ENCODE measurements around the gene CDH4. TPM values are rescaled to one million over a fixed set of nuclear protein-coding genes. Genes with fewer than 3 reads are reported as not detected.

CDH4 gene
- total and polyA plus RNA-seq, 9 of the 15 experiments (the other 6 are each of a cell fraction or from before 2014, with no cell fraction given): 0.04 TPM; not detected in 8

- in situ Hi-C loops (cut with MboI): no loop called here
- no peak overlapping the region for H3K4me2 ChIP-seq (ENCODE audit: insufficient read depth, low read length)
- FAIRE-seq (no peak), ATAC-seq (no peak), DNase-seq (ENCODE audit: extremely low read depth in 1 of 4, low spot score in 3 of 4) (no peak)
- no peaks in the 10 kb centered on the region for H3K36me3 ChIP-seq (ENCODE audit: control insufficient read depth, insufficient read depth, low read length)
- ChIA-PET CTCF (ENCODE audit: low intra/inter-chr PET ratio) (no interaction called here), POLR2A (interaction anchor here (0.8 kb wide), 1 partner anchor 17 kb away, joined by 3 read pairs; no protein-coding TSS in a partner anchor)
- H3K4me3 ChIP-seq: no peak overlapping the region
- H3K9me3 ChIP-seq (replicated peaks; ENCODE audit: control insufficient read depth, insufficient read depth, low read depth, low read length): no peaks in the 10 kb centered on the region
- no TSS peak for BruUV-seq (replicated peaks)
- no peak overlapping the region for H2AFZ ChIP-seq (ENCODE audit: low read depth, low read length)
- no peaks in the 10 kb centered on the region for H3K79me2 ChIP-seq (ENCODE audit: control insufficient read depth, insufficient read depth, low read length)
- H3K9me1 ChIP-seq (ENCODE audit: control insufficient read depth, insufficient read depth, low read length): no peaks in the 10 kb centered on the region
- 0% methylated on average over 4 of the region's 4 CpGs for WGBS (ENCODE audit: insufficient coverage, low coverage, missing lambda C conversion rate)
- peaks cover 6% of the 10 kb centered on the region; the same call in 1 of the 2 replicates for H4K20me1 ChIP-seq (replicated peaks; ENCODE audit: control insufficient read depth, insufficient read depth, low read length)
- no peaks in the 10 kb centered on the region for H3K4me1 ChIP-seq (replicated peaks in 1 of 2; ENCODE audit: control insufficient read depth in 2 of 2, insufficient read depth in 2 of 2, low read length in 2 of 2)
- H3K27me3 ChIP-seq (ENCODE audit: control insufficient read depth in 2 of 2, insufficient read depth in 2 of 2, low read length in 2 of 2): peaks cover 0 to 16% of the 10 kb centered on the region in 2 experiments; a peak in 1 of 5 replicates
- intact Hi-C loops (cut with micrococcal nuclease): no loop called here
- H3K9ac ChIP-seq (ENCODE audit: insufficient read depth in 1 of 2, low read depth in 2 of 2, low read length in 2 of 2): no peak overlapping the region
- H3K27ac ChIP-seq (ENCODE audit: extremely low read depth, low read depth, low read length): no peak overlapping the region
- no peak for TF ChIP-seq RBBP5 (IDR thresholded peaks at IDR 0.05; ENCODE audit: borderline replicate concordance, insufficient read depth, low read length, poor library complexity, severe bottlenecking)
- no peak for TF ChIP-seq HNRNPUL1 (IDR thresholded peaks at IDR 0.05; ENCODE audit: low read length)
- no peak for TF ChIP-seq NKRF (IDR thresholded peaks at IDR 0.05; ENCODE audit: borderline replicate concordance)
- no peak for TF ChIP-seq ATF2 (CRISPR knock-in tag; IDR thresholded peaks at IDR 0.05)
- TF ChIP-seq ZNF717 (CRISPR knock-in tag; IDR thresholded peaks at IDR 0.05): no peak
- TF ChIP-seq PURB (CRISPR knock-in tag; IDR thresholded peaks at IDR 0.05; ENCODE audit: low read depth): no peak
- TF ChIP-seq NR2C2 (CRISPR knock-in tag; IDR thresholded peaks at IDR 0.05): no peak
- no peak for TF ChIP-seq NR2C2 (tag; IDR thresholded peaks at IDR 0.05)
- no peak for TF ChIP-seq ARID4B (CRISPR knock-in tag; IDR thresholded peaks at IDR 0.05)
- TF ChIP-seq EZH2 (IDR thresholded peaks at IDR 0.05; ENCODE audit: borderline replicate concordance, low read depth, low read length): no peak
- TF ChIP-seq PYGO2 (tag; IDR thresholded peaks at IDR 0.05): no peak
- no peak for TF ChIP-seq MNT (conservative IDR thresholded peaks at IDR 0.05)
- no peak for TF ChIP-seq CBX8 (IDR thresholded peaks at IDR 0.05; ENCODE audit: borderline replicate concordance, extremely low read depth, low read depth, low read length, poor library complexity, severe bottlenecking)
Measured at GRCh38 chr20:61411743-61412142, 159.7 kb downstream of the CDH4 start.
